Suprapubic skin (tissue), 4 donors: ENCODE measurements around the gene PRKCZ. TPM values are rescaled to one million over a fixed set of nuclear protein-coding genes. Genes with fewer than 3 reads are reported as not detected.

Source experiments
- DNase-seq, 2 donors: peaks; one replicate each; pipeline ENCODE4 v3.0.0-alpha.2; 2019; ENCODE audit warnings: low spot score in 2 of 2
- H3K27ac ChIP-seq: fragments of 200-600 bp; sonication (generic); one replicate; pipeline ENCODE4 v1.5.1; 2019
- H3K27me3 ChIP-seq: fragments of 200-600 bp; sonication (generic); one replicate; pipeline ENCODE4 v1.5.1; 2019
- H3K36me3 ChIP-seq: fragments of 200-600 bp; sonication (generic); one replicate; pipeline ENCODE4 v1.5.1; 2019
- H3K4me1 ChIP-seq: fragments of 200-600 bp; sonication (generic); one replicate; pipeline ENCODE4 v1.5.1; 2019
- H3K4me3 ChIP-seq: fragments of 200-600 bp; sonication (generic); one replicate; pipeline ENCODE4 v1.5.1; 2019; ENCODE audit warnings: mild to moderate bottlenecking
- H3K9me3 ChIP-seq: fragments of 200-600 bp; sonication (generic); one replicate; pipeline ENCODE4 v1.5.1; 2019
- EP300 ChIP-seq: sonication (generic); formaldehyde crosslinking; IDR thresholded peaks from one replicate; pipeline ENCODE4 v1.6.1; 2017; ENCODE audit warnings: antibody characterized with exemption
- POLR2A ChIP-seq, 2 donors: fragments of 450-650 bp; IDR thresholded peaks; one replicate each; pipeline ENCODE4 v1.6.1; 2017; ENCODE audit warnings: antibody characterized with exemption in 2 of 2, mild to moderate bottlenecking in 2 of 2, moderate library complexity in 2 of 2
- POLR2AphosphoS5 ChIP-seq, 3 donors: sonication (generic); formaldehyde crosslinking; IDR thresholded peaks; one replicate each; pipeline ENCODE4 v1.6.1; 2017; ENCODE audit warnings: antibody characterized with exemption in 3 of 3
- WGBS: methylation state at CpG from one replicate; pipeline ENCODE4 v1.1.5; 2018; 5-methylcytosine and 5-hydroxymethylcytosine counted together
- total RNA-seq, 4 donors: library from RNA; depleted of rRNA; stranded (reverse); fragments of >200 nt; gene quantifications; one replicate each; pipeline ENCODE4 v1.1.0, GENCODE V29; 2016
- TF ChIP-seq, protein P1 (sequence below), 2 donors: fragments of 200-600 bp in 1 of 2; fragments of 450-650 bp in 1 of 2; sonication (generic) in 1 of 2; IDR thresholded peaks; one replicate each; pipeline ENCODE4 v1.5.1; 2016 to 2019; ENCODE audit warnings: antibody characterized with exemption in 2 of 2, mild to moderate bottlenecking in 1 of 2, moderate library complexity in 1 of 2

The PRKCZ gene
- total RNA-seq, 4 donors from 2014 or later: 21.7 to 31.5 (median 25.4) TPM

DNA sequence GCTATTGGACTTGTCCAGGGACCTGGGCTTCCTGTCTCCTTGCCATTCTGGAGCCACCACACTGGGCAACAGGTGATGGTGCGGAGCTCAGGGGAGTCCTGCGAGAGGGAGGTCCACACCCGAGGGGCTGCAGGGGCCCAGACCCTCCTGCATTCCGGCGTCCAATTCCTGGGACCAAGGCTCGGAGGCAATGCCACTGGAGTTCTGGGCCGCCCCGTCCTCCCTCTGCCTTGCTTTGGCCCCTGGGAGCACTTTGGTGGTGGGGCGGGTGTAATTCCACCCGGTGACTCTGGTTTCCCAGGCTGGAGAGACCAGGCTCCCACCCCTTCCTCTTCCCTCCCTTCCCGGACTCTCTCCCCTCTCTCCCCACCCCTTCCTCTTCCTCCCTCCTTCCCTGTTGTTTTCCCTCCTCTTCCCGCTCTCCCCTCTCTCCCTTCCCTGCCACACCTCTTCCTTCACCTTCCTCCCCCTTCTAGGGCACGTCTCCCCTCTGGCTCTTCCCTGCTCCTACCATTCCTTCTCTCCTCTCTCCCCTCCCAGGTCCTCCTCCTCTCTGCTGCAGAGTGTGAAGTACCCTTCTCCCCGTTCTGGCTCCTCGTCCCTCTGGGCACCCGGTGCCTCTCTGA, 2.0 kb downstream of the PRKCZ start:
- DNase-seq: no peak
- H3K4me1 ChIP-seq: peaks cover 27% of the 10 kb centered on the region
- 54% methylated on average over 10 of the region's 16 CpGs for WGBS
- peaks cover 7% of the 10 kb centered on the region for H3K36me3 ChIP-seq
- peak overlapping the region; percentile 62 for H3K4me3 ChIP-seq
- H3K27ac ChIP-seq: no peak overlapping the region
- peaks cover 35% of the 10 kb centered on the region for H3K27me3 ChIP-seq
- TF ChIP-seq POLR2AphosphoS5 (IDR thresholded peaks at IDR 0.05): no peak
- TF ChIP-seq, protein P1, sequence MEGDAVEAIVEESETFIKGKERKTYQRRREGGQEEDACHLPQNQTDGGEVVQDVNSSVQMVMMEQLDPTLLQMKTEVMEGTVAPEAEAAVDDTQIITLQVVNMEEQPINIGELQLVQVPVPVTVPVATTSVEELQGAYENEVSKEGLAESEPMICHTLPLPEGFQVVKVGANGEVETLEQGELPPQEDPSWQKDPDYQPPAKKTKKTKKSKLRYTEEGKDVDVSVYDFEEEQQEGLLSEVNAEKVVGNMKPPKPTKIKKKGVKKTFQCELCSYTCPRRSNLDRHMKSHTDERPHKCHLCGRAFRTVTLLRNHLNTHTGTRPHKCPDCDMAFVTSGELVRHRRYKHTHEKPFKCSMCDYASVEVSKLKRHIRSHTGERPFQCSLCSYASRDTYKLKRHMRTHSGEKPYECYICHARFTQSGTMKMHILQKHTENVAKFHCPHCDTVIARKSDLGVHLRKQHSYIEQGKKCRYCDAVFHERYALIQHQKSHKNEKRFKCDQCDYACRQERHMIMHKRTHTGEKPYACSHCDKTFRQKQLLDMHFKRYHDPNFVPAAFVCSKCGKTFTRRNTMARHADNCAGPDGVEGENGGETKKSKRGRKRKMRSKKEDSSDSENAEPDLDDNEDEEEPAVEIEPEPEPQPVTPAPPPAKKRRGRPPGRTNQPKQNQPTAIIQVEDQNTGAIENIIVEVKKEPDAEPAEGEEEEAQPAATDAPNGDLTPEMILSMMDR (IDR thresholded peaks at IDR 0.05): no peak
- TF ChIP-seq EP300: no peak
- no peak for TF ChIP-seq POLR2A (IDR thresholded peaks at IDR 0.05)
- no peaks in the 10 kb centered on the region for H3K9me3 ChIP-seq

DNA sequence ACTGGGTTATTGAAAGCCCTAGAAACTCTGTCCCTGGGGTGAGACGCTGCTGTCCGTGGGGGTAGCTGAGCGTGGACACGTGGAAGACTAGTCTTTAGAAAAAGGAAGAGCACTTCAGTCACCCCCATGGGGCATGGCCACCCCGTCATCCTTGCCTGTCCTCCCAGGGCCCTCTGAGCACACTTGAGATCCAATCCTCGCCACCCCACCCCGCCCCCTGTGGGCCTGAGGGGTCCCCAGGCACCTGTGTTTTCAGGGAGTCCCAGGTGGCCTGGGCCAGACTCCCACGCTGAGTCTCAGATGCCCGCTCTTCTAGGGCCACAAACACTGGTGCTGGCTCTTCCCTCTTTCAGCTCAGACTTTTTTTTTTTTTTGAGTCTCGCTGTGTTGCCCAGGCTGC, 2.5 kb downstream of the PRKCZ start:
- Histone ChIP-seq H3K9me3 (no peaks in the 10 kb centered on the region), H3K4me1 (peaks cover 27% of the 10 kb centered on the region), H3K4me3 (no peak overlapping the region), H3K36me3 (peaks cover 11% of the 10 kb centered on the region), H3K27me3 (peaks cover 34% of the 10 kb centered on the region), H3K27ac (no peak overlapping the region)
- TF ChIP-seq POLR2A (IDR thresholded peaks at IDR 0.05) (no peak), POLR2AphosphoS5 (IDR thresholded peaks at IDR 0.05) (no peak), EP300 (no peak)
- TF ChIP-seq, protein P1 (IDR thresholded peaks at IDR 0.05): no peak
- WGBS: 89% methylated on average over 10 of the region's 10 CpGs
- DNase-seq: no peak

DNA sequence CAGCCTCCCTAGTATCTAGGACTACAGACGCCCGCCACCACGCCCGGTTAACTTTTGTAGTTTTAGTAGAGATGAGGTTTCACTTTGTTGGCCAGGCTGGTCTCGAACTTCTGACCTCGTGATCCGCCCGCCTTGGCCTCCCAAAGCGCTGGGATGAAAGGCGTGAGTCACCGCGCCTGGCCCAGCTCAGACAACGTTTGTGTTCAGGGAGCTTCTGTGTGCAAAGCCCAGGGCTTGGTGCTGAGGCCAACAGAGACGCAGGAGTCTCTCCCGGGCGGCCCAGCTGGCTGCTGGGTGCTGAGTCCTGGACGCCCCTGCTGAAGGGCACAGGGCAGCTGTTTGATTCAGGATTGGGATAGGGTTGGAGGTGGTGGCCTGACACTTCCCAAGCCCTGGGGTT, 3.0 kb downstream of the PRKCZ start:
- TF ChIP-seq POLR2AphosphoS5 (IDR thresholded peaks at IDR 0.05) (no peak), EP300 (no peak), POLR2A (IDR thresholded peaks at IDR 0.05) (no peak)
- TF ChIP-seq, protein P1 (IDR thresholded peaks at IDR 0.05): no peak
- Histone ChIP-seq H3K36me3 (peaks cover 11% of the 10 kb centered on the region), H3K27me3 (peaks cover 31% of the 10 kb centered on the region), H3K4me1 (peaks cover 27% of the 10 kb centered on the region), H3K9me3 (no peaks in the 10 kb centered on the region), H3K4me3 (no peak overlapping the region), H3K27ac (no peak overlapping the region)
- WGBS: 85% methylated on average over 17 of the region's 17 CpGs
- DNase-seq: no peak

DNA sequence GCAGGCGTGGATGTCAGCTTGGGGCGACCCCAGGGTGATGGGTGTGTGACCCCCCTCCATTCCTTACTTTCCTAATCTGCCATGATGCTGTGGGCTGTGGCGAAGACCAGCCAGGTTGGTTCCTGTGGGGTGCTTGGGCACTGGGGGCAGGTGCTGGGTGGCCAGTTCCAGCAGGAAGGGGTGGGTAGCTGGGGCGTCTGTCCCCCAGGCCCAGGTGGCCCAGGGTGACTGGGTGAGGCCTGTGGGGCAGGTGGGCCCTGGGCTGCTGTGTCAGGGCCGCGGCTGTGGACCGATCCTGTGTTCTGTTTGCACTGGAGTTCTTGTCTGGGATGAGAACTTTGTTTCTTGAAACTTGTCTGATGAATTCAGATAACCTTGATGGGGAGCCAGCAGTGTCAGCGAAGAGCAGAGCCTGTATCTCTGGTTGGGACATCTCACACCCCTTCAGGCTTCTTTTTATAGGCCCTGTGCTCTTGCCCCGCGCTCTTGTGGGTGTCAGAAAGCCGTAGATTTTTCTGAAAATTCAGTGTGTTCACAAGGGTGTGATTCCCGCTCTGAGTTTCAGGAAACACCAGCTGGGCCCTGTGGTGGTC, 3.7 kb downstream of the PRKCZ start:
- no peak overlapping the region for H3K27ac ChIP-seq
- H3K9me3 ChIP-seq: no peaks in the 10 kb centered on the region
- H3K36me3 ChIP-seq: peaks cover 11% of the 10 kb centered on the region
- peaks cover 30% of the 10 kb centered on the region for H3K27me3 ChIP-seq
- H3K4me3 ChIP-seq: no peak overlapping the region
- peaks cover 27% of the 10 kb centered on the region for H3K4me1 ChIP-seq
- DNase-seq: no peak
- 87% methylated on average over 12 of the region's 12 CpGs for WGBS
- TF ChIP-seq POLR2A (IDR thresholded peaks at IDR 0.05): no peak
- TF ChIP-seq EP300: no peak
- no peak for TF ChIP-seq POLR2AphosphoS5 (IDR thresholded peaks at IDR 0.05)
- TF ChIP-seq, protein P1 (IDR thresholded peaks at IDR 0.05): no peak

DNA sequence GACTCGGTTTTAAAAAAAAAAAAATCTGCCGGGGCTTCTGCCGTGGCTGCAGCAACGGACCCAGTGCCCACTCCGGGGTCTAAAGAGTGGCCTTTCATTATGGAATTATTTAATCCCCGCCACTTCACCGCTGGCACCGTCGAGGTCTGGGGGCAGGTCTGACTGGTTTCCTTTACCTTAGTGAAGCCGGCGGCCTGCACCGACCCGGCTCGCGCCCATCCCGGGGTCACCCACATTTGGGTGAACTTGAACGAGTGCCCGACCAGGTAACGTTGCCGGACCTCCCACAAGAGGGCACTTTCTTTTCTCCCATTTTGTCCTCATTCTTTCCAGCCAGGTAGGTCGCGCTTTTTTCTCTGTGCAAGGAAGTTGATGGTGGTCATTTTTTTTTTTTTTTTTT, 4.3 kb downstream of the PRKCZ start:
- no peak overlapping the region for H3K4me3 ChIP-seq
- WGBS: 84% methylated on average over 22 of the region's 22 CpGs
- DNase-seq: no peak
- H3K9me3 ChIP-seq: no peaks in the 10 kb centered on the region
- TF ChIP-seq POLR2A (IDR thresholded peaks at IDR 0.05) (no peak), EP300 (no peak), POLR2AphosphoS5 (IDR thresholded peaks at IDR 0.05) (no peak)
- TF ChIP-seq, protein P1 (IDR thresholded peaks at IDR 0.05): no peak
- peaks cover 23% of the 10 kb centered on the region for H3K4me1 ChIP-seq
- H3K27ac ChIP-seq: no peak overlapping the region
- peaks cover 16% of the 10 kb centered on the region for H3K36me3 ChIP-seq
- H3K27me3 ChIP-seq: peaks cover 25% of the 10 kb centered on the region
